Heart left ventricle (tissue), 13 donors: ENCODE results near the gene DUSP28.

ENCODE experiments used
- POLR2A ChIP-seq, 2 donors: fragments of 450-650 bp; IDR thresholded peaks; one replicate each; pipeline ENCODE4 v1.6.1; 2017; ENCODE audit warnings: antibody characterized with exemption in 2 of 2, mild to moderate bottlenecking in 2 of 2, moderate library complexity in 2 of 2
- TF ChIP-seq, protein P1 (sequence below), 12 donors: fragments of 200-600 bp; sonication (generic) in 4 of 12; IDR thresholded peaks; one replicate each; pipeline versions ENCODE4 v1.5.0 to v1.8.0; 2018 to 2022; ENCODE audit warnings: antibody characterized with exemption in 12 of 12, mild to moderate bottlenecking in 5 of 12
- donor health status: ischemic (EF 13 %, LVEDD 7.1; RV severe dilation, severe dysfunction).
- donor health status: DM: no; HTN: yes; CAD: no.
- donor health status: DM: no; HTN: no; CAD: no.
- donor health status: ischemic (EF 25% LVEDD 6.9; RV normal size, moderate dysfunction).
- donor health status: ischemic (EF 25% LVEDD 5.7; RV mildly dilated, moderate dysfunction).
- donor health status: ischemic (EF 35%, LVEDD 5.7; RV mildly dilated, moderate dysfunction).
- donor health status: nonischemic (EF 11% LVEDD 7.7; RV severe dilation, severe dysfunction).
- donor health status: DM: yes; HTN: yes; CAD: no.
- donor health status: PGD.
- donor health status: ischemic (EF 29% LVEDD 5.4; RV normal size, mild dysfunction).
- donor health status: nonischemic (EF 23%, LVEDD 6.1; RV moderate dilation, normal function).

DNA sequence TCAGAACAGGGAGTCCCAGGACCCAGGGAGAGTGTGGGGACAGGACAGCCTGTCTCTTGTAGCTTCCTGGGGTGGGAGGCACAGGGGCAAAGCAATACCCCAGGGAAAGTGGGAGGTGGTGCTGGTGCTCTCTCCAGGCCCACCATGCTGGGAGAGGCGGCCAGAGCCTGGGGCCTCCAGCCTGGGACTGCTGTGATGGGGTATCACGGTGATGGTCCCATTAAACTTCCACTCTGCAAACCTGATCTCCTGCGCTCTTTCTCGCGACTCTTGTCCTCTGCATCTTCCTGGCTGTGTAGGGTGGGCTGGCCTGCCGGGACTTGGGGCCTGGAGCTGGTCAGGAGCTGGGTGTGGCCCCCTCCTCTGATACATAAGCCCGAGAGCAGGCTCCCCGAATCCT is 18.3 kb downstream of the DUSP28 start:
- TF ChIP-seq, protein P1, sequence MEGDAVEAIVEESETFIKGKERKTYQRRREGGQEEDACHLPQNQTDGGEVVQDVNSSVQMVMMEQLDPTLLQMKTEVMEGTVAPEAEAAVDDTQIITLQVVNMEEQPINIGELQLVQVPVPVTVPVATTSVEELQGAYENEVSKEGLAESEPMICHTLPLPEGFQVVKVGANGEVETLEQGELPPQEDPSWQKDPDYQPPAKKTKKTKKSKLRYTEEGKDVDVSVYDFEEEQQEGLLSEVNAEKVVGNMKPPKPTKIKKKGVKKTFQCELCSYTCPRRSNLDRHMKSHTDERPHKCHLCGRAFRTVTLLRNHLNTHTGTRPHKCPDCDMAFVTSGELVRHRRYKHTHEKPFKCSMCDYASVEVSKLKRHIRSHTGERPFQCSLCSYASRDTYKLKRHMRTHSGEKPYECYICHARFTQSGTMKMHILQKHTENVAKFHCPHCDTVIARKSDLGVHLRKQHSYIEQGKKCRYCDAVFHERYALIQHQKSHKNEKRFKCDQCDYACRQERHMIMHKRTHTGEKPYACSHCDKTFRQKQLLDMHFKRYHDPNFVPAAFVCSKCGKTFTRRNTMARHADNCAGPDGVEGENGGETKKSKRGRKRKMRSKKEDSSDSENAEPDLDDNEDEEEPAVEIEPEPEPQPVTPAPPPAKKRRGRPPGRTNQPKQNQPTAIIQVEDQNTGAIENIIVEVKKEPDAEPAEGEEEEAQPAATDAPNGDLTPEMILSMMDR (IDR thresholded peaks at IDR 0.05) = no peak
- no peak for TF ChIP-seq POLR2A (IDR thresholded peaks at IDR 0.05)
